Vagina (tissue), 2 donors: ENCODE data around the gene REPS2. TPM values are rescaled to one million over a fixed set of nuclear protein-coding genes. Genes with fewer than 3 reads are reported as not detected.

Experiments used
- DNase-seq, 2 donors: peaks; one replicate each; pipeline ENCODE4 v3.0.0-alpha.2; 2017; ENCODE audit errors: extremely low spot score in 2 of 2
- H3K27ac ChIP-seq: fragments of 200-600 bp; sonication (generic); one replicate; pipeline ENCODE4 v1.5.1; 2019
- H3K27me3 ChIP-seq: fragments of 200-600 bp; sonication (generic); one replicate; pipeline ENCODE4 v1.5.1; 2019
- H3K36me3 ChIP-seq, 2 donors: fragments of 200-600 bp; sonication (generic); one replicate each; pipeline ENCODE4 v1.5.1; 2017 to 2019
- H3K4me1 ChIP-seq: fragments of 200-600 bp; sonication (generic); one replicate; pipeline ENCODE4 v1.5.1; 2019
- H3K4me3 ChIP-seq, 2 donors: fragments of 200-600 bp; sonication (generic); 1 replicate in 1 of 2; 2 replicates in 1 of 2; pipeline ENCODE4 v1.5.1; 2016 to 2019
- H3K9me3 ChIP-seq: fragments of 200-600 bp; sonication (generic); one replicate; pipeline ENCODE4 v1.5.1; 2019
- POLR2A ChIP-seq, 2 donors: fragments of 450-650 bp; IDR thresholded peaks; one replicate each; pipeline ENCODE4 v1.6.1; 2017; ENCODE audit warnings: antibody characterized with exemption in 2 of 2, mild to moderate bottlenecking in 2 of 2, moderate library complexity in 2 of 2
- POLR2AphosphoS5 ChIP-seq, 2 donors: sonication (generic); formaldehyde crosslinking; IDR thresholded peaks; one replicate each; pipeline ENCODE4 v1.9.0; 2017; ENCODE audit warnings: antibody characterized with exemption in 2 of 2, mild to moderate bottlenecking in 2 of 2, low read depth in 1 of 2; ENCODE audit not compliant: insufficient read depth in 1 of 2
- intact Hi-C: fragments of 100-400 bp; cut with DNase I; formaldehyde crosslinking; loops from one replicate; pipeline ENCODE4 v1.15.1; 2023
- total RNA-seq: library from RNA; depleted of rRNA; stranded (reverse); fragments of >200 nt; gene quantifications from one replicate; pipeline ENCODE4 v1.2.3, GENCODE V29; 2016
- TF ChIP-seq, protein P1 (sequence below), 3 experiments: fragments of 450-650 bp in 2 of 3; fragments of 200-600 bp in 1 of 3; sonication (generic) in 1 of 3; IDR thresholded peaks; one replicate each; pipeline ENCODE4 v1.5.1; 2017 to 2019; ENCODE audit warnings: antibody characterized with exemption in 3 of 3, mild to moderate bottlenecking in 2 of 3, moderate library complexity in 2 of 3

REPS2 gene
- total RNA-seq, 1 donor from 2014 or later: 10.8 TPM

DNA sequence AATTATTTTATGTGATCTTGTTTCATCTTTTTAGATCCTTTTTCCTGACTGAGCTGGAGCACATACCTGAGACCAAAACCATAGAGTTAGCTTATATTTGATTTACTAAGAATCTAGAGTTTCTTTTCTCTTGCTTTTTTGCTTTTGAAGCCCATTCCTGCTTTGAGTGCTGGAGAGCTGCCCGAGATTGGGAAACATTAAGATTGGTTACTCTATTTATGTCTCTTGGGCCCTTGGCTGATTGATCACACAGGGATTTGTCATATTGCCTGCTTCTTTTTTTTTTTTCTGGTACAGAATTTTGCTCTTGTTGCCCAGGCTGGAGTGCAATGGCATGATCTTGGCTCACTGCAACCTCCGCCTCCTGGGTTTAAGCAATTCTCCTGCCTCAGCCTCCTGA, 73.9 kb downstream of the REPS2 start:
- Histone ChIP-seq H3K27me3 (no peaks in the 10 kb centered on the region), H3K4me1 (no peaks in the 10 kb centered on the region), H3K27ac (no peak overlapping the region), H3K4me3 (no peak overlapping the region), H3K36me3 (no peaks in the 10 kb centered on the region), H3K9me3 (no peaks in the 10 kb centered on the region)
- no peak for DNase-seq
- intact Hi-C loops: no loop called here
- TF ChIP-seq, protein P1, sequence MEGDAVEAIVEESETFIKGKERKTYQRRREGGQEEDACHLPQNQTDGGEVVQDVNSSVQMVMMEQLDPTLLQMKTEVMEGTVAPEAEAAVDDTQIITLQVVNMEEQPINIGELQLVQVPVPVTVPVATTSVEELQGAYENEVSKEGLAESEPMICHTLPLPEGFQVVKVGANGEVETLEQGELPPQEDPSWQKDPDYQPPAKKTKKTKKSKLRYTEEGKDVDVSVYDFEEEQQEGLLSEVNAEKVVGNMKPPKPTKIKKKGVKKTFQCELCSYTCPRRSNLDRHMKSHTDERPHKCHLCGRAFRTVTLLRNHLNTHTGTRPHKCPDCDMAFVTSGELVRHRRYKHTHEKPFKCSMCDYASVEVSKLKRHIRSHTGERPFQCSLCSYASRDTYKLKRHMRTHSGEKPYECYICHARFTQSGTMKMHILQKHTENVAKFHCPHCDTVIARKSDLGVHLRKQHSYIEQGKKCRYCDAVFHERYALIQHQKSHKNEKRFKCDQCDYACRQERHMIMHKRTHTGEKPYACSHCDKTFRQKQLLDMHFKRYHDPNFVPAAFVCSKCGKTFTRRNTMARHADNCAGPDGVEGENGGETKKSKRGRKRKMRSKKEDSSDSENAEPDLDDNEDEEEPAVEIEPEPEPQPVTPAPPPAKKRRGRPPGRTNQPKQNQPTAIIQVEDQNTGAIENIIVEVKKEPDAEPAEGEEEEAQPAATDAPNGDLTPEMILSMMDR (IDR thresholded peaks at IDR 0.05): no peak
- TF ChIP-seq POLR2AphosphoS5 (IDR thresholded peaks at IDR 0.05; ENCODE audit: insufficient read depth in 1 of 2, low read depth in 1 of 2) (no peak), POLR2A (IDR thresholded peaks at IDR 0.05) (no peak)

DNA sequence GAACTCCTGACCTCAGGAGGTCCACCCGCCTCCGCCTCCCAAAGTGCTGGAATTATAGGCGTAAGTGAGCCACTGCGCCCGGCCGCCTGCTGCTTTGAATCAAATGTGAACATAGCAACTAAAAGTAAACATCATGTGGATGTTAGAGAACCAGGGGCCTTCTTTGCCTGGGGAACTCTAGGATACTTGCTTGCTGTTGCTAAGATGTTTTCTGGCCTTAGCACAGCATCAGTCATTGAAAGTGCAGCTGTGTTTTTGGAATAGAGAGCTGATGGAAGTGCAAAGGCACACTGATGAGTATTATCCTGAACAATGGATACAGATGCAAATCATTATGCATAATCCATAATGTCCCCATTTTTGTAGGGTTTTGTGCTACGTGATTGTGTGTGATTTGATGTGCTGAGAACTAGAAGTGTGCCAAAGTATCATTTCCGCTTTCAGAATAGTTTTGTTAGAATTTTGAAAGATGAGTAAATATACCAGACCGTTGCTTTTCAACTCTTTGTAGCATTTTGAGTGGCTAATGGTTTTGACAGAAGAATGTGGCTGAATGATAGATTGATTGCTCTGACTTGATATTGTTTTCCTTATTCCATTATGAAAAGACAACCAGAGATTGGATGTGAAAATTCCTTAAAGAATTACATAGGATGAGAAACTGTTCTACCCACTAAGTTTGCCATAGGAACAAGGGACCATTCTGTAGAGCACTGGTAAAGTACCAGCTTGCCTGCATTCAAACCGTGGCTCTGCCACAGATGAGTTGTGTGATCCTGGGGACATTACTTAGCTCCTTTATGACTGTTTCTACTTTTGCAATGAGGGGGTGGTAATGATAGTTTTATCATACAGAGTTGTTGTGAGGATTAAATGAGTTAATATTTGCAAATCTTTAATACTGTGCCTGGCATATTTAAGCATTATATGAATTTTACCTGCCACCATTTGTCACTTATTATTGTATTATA, 74.7 kb downstream of the REPS2 start:
- Histone ChIP-seq H3K27me3 (no peaks in the 10 kb centered on the region), H3K9me3 (no peaks in the 10 kb centered on the region), H3K4me3 (no peak overlapping the region), H3K27ac (no peak overlapping the region), H3K4me1 (no peaks in the 10 kb centered on the region), H3K36me3 (no peaks in the 10 kb centered on the region)
- TF ChIP-seq POLR2AphosphoS5 (IDR thresholded peaks at IDR 0.05; ENCODE audit: insufficient read depth in 1 of 2, low read depth in 1 of 2) (no peak), POLR2A (IDR thresholded peaks at IDR 0.05) (no peak)
- TF ChIP-seq, protein P1 (IDR thresholded peaks at IDR 0.05): no peak
- DNase-seq: no peak
- intact Hi-C loops: no loop called here

DNA sequence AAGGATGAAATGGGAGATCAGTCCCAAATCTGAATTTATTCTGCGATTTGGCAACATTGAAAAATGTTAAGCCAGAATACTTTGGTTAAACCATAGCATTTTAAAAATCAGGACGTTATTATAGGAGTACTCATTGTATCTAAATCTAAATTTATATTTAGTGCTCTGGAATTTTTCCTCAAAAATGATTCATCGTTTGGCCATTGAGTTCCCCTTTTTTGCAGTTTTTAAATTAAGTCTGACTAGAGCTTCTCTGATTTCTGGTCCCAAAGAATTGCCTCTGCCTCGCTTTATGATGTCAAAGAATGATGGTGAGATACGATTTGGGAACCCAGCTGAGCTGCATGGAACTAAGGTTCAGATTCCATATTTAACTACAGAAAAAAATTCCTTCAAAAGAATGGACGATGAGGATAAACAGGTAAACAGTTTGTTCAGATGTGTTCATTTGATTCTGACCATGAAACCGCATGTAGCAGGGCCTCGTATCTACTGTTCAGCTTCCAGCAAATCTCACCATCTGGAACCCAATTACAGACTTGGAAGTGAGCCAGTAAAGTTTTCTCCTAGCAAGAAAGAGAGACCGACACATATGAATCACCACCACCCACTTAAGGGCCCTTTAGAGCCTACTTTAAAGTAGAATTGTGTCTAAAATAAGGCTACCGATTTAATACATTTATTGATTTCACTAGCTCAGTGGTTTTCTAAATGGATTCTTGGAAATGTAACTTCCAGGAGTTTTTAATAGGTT, 75.6 kb downstream of the REPS2 start:
- Histone ChIP-seq H3K27ac (no peak overlapping the region), H3K4me3 (no peak overlapping the region), H3K36me3 (no peaks in the 10 kb centered on the region), H3K27me3 (no peaks in the 10 kb centered on the region), H3K4me1 (no peaks in the 10 kb centered on the region), H3K9me3 (no peaks in the 10 kb centered on the region)
- no peak for TF ChIP-seq POLR2A (IDR thresholded peaks at IDR 0.05)
- TF ChIP-seq POLR2AphosphoS5 (IDR thresholded peaks at IDR 0.05; ENCODE audit: insufficient read depth in 1 of 2, low read depth in 1 of 2): no peak
- TF ChIP-seq, protein P1 (IDR thresholded peaks at IDR 0.05): no peak
- intact Hi-C loops: no loop called here
- no peak for DNase-seq

DNA sequence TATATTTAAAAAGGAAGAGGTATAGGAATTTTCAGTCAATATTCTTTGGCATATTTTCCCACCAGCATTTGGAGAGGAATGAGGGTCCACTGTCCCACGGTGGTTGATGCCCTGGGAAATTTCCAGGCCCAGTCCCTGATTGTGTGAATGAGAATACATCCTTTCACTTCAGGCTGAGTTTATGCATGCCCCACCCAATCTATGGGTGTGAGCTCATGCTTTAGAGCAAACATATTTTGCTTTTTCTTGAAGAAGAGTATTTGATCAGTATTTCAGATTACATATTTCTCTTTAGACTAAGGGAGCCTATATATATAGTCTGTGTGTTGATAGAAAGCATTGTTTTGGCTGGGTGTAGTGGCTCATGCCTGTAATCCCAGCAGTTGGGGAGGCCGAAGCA, 77.2 kb downstream of the REPS2 start:
- Histone ChIP-seq H3K9me3 (no peaks in the 10 kb centered on the region), H3K4me3 (no peak overlapping the region), H3K4me1 (no peaks in the 10 kb centered on the region), H3K27me3 (no peaks in the 10 kb centered on the region), H3K36me3 (no peaks in the 10 kb centered on the region), H3K27ac (no peak overlapping the region)
- TF ChIP-seq POLR2AphosphoS5 (IDR thresholded peaks at IDR 0.05; ENCODE audit: insufficient read depth in 1 of 2, low read depth in 1 of 2) (no peak), POLR2A (IDR thresholded peaks at IDR 0.05) (no peak)
- TF ChIP-seq, protein P1 (IDR thresholded peaks at IDR 0.05): no peak
- intact Hi-C loops: no loop called here
- DNase-seq: no peak
